Measurements from ENCODE around the gene SNTG2.

The SNTG2 gene

GRCh38 chr2:951224-952006 lies 766 bp downstream of the SNTG2 start:
- DNase-seq (ENCODE audit: low read depth): no peak
- no peak for TF ChIP-seq CTCF (IDR thresholded peaks at IDR 0.05; ENCODE audit: insufficient read depth, low read depth, low read length, missing control alignments)
- no peak overlapping the region for H3K4me3 ChIP-seq (ENCODE audit: low read depth, low read length)

GRCh38 chr2:953408-953807 lies 2.8 kb downstream of the SNTG2 start:
- no peak for TF ChIP-seq CTCF (IDR thresholded peaks at IDR 0.05; ENCODE audit: insufficient read depth, low read depth, low read length, missing control alignments)
- DNase-seq (ENCODE audit: low read depth): no peak
- no peak overlapping the region for H3K4me3 ChIP-seq (ENCODE audit: low read depth, low read length)

- no peak overlapping the region for H3K4me3 ChIP-seq (ENCODE audit: low read depth, low read length)
- no peak for DNase-seq (ENCODE audit: low read depth)
These were observed 3.5 kb downstream of the SNTG2 start for GRCh38 chr2:953975-954686.

GRCh38 chr2:954687-955000 lies 4.0 kb downstream of the SNTG2 start:
- DNase-seq (ENCODE audit: low read depth): no peak
- no peak for TF ChIP-seq CTCF (IDR thresholded peaks at IDR 0.05; ENCODE audit: insufficient read depth, low read depth, low read length, missing control alignments)
- H3K4me3 ChIP-seq (ENCODE audit: low read depth, low read length): no peak overlapping the region

More at GRCh38 chr2:953975-954686, 3.5 kb downstream of the SNTG2 start:
- TF ChIP-seq CTCF (IDR thresholded peaks at IDR 0.05; ENCODE audit: insufficient read depth, low read depth, low read length, missing control alignments): no peak

- TF ChIP-seq CTCF (IDR thresholded peaks at IDR 0.05; ENCODE audit: insufficient read depth, low read depth, low read length, missing control alignments): no peak
- H3K4me3 ChIP-seq (ENCODE audit: low read depth, low read length): no peak overlapping the region
- DNase-seq (ENCODE audit: low read depth): no peak
These were observed 5.4 kb downstream of the SNTG2 start for GRCh38 chr2:955829-956731.

- no peak for TF ChIP-seq CTCF (IDR thresholded peaks at IDR 0.05; ENCODE audit: insufficient read depth, low read depth, low read length, missing control alignments)
- DNase-seq (ENCODE audit: low read depth): no peak
- no peak overlapping the region for H3K4me3 ChIP-seq (ENCODE audit: low read depth, low read length)
These were observed 8.8 kb downstream of the SNTG2 start for GRCh38 chr2:959457-959856.

Data from GM12865 (cell line).